Measurements from ENCODE around the gene ITGAE.

GRCh38 chr17:3848229-3848835 is 47.3 kb upstream of the ITGAE start:
- TF ChIP-seq CTCF (conservative IDR thresholded peaks at IDR 0.05; ENCODE audit: low read depth, low read length) (no peak), EZH2 (IDR thresholded peaks at IDR 0.05; ENCODE audit: borderline replicate concordance, low read depth, low read length, poor library complexity, severe bottlenecking) (no peak)

Measured in A673 (cell line).